Activated CD8-positive, alpha-beta T cell treated with anti-CD3 and anti-CD28 coated beads for 36 hours (primary cell): ENCODE results near the gene CACNG4. TPM values are rescaled to one million over a fixed set of nuclear protein-coding genes. Genes with fewer than 3 reads are reported as not detected.

Experiments used
- ATAC-seq: fragments of 200-7000 bp; cut with Tn5 transposase; one replicate; pipeline ENCODE4 v1.10.0; 2021; ENCODE audit warnings: mild to moderate bottlenecking, moderate library complexity
- CTCF ChIA-PET: fragments of 350-600 bp; sonication (Branson Sonifier 250); formaldehyde crosslinking; loops from one replicate; lab custom pipeline; 2021; ENCODE audit warnings: antibody characterized with exemption; lab: Charles Lee
- POLR2A ChIA-PET: fragments of 350-600 bp; sonication (Branson Sonifier 250); formaldehyde crosslinking; loops from one replicate; lab custom pipeline; 2021; ENCODE audit warnings: antibody characterized with exemption; lab: Charles Lee
- DNase-seq: peaks from one replicate; pipeline ENCODE4 v3.0.0-alpha.2; 2020
- H3K27ac Mint-ChIP-seq: one replicate; pipeline ENCODE4 v1.8.0; 2021; ENCODE audit warnings: mild to moderate bottlenecking, mixed read lengths
- H3K27me3 Mint-ChIP-seq: one replicate; pipeline ENCODE4 v1.8.0; 2021; ENCODE audit warnings: mixed read lengths
- H3K36me3 Mint-ChIP-seq: one replicate; pipeline ENCODE4 v1.8.0; 2021; ENCODE audit warnings: low read depth, mixed read lengths
- H3K4me1 Mint-ChIP-seq: one replicate; pipeline ENCODE4 v1.8.0; 2021; ENCODE audit warnings: low read depth, mixed read lengths
- H3K4me3 Mint-ChIP-seq: one replicate; pipeline ENCODE4 v1.8.0; 2021; ENCODE audit warnings: mild to moderate bottlenecking, moderate library complexity, mixed read lengths
- H3K9me3 Mint-ChIP-seq: one replicate; pipeline ENCODE4 v1.8.0; 2021; ENCODE audit warnings: mixed read lengths
- intact Hi-C: fragments of 100-400 bp; cut with micrococcal nuclease; formaldehyde crosslinking; loops from one replicate; pipeline ENCODE4 v1.10.0; 2022
- total RNA-seq, 2 experiments: library from RNA; stranded (reverse); gene quantifications; one replicate each; pipeline ENCODE4 v1.2.3, GENCODE V29; 2021
- TF ChIP-seq, protein P1 (sequence below): fragments of 200-600 bp; IDR thresholded peaks from one replicate; pipeline ENCODE4 v1.8.0; 2022; ENCODE audit warnings: antibody characterized with exemption, mild to moderate bottlenecking

Gene CACNG4
- total RNA-seq, 2 experiments from 2014 or later = not detected

DNA sequence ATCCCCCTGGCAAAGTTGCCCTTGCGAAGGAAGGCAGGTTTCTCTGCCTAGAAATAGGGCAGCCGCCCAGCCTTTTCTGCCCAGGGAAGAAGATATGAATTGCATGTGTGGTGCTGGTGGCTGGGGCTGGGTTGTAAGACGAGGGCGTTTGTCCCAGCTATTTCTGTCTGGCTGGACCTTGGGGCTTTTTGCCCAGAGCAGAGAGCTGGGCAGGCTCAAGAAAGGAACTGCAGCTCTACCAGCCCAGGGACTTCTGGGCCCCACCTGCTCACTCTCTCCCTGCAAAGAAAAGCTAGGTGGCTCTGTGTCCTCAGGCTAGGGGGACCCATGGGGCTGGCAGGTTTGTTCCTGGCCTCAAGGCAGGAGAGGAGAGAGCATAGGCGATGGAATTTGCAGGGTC lies 80.4 kb downstream of the CACNG4 start:
- H3K9me3 Mint-ChIP-seq = peaks cover 12% of the 10 kb centered on the region
- H3K27ac Mint-ChIP-seq = no peak overlapping the region
- H3K4me3 Mint-ChIP-seq = no peak overlapping the region
- POLR2A ChIA-PET = no interaction called here
- TF ChIP-seq, protein P1, sequence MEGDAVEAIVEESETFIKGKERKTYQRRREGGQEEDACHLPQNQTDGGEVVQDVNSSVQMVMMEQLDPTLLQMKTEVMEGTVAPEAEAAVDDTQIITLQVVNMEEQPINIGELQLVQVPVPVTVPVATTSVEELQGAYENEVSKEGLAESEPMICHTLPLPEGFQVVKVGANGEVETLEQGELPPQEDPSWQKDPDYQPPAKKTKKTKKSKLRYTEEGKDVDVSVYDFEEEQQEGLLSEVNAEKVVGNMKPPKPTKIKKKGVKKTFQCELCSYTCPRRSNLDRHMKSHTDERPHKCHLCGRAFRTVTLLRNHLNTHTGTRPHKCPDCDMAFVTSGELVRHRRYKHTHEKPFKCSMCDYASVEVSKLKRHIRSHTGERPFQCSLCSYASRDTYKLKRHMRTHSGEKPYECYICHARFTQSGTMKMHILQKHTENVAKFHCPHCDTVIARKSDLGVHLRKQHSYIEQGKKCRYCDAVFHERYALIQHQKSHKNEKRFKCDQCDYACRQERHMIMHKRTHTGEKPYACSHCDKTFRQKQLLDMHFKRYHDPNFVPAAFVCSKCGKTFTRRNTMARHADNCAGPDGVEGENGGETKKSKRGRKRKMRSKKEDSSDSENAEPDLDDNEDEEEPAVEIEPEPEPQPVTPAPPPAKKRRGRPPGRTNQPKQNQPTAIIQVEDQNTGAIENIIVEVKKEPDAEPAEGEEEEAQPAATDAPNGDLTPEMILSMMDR = no peak
- H3K36me3 Mint-ChIP-seq = peaks cover 7% of the 10 kb centered on the region
- ATAC-seq = no peak
- peaks cover 2% of the 10 kb centered on the region for H3K27me3 Mint-ChIP-seq
- no peaks in the 10 kb centered on the region for H3K4me1 Mint-ChIP-seq
- DNase-seq = no peak
- intact Hi-C loops = no loop called here
- CTCF ChIA-PET = no interaction called here

DNA sequence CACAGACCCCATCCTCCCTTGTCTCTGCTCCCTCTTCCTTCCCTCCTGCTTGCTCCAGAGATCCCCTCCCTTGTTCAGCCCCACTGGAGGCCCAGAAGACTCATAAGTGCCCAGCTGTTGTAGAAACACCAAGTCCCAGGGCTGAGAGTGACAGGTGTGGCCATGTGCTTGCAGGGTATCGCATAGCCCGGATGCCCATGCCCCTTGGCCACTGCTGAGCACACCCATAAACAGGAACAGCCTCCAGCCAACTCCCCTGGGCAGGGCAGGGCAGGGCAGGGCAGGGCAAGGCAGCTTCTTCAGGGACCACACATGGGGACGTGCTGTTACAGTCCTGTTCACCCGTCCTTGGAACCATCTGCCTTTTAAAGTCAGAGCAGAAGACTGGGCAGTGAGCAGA lies 81.9 kb downstream of the CACNG4 start:
- Mint-ChIP-seq H3K4me1 (no peaks in the 10 kb centered on the region), H3K27ac (no peak overlapping the region), H3K4me3 (no peak overlapping the region), H3K9me3 (peaks cover 12% of the 10 kb centered on the region), H3K27me3 (peaks cover 2% of the 10 kb centered on the region), H3K36me3 (peaks cover 7% of the 10 kb centered on the region)
- TF ChIP-seq, protein P1 = no peak
- CTCF ChIA-PET = no interaction called here
- ATAC-seq (no peak), DNase-seq (no peak)
- intact Hi-C loops = no loop called here
- POLR2A ChIA-PET = no interaction called here

DNA sequence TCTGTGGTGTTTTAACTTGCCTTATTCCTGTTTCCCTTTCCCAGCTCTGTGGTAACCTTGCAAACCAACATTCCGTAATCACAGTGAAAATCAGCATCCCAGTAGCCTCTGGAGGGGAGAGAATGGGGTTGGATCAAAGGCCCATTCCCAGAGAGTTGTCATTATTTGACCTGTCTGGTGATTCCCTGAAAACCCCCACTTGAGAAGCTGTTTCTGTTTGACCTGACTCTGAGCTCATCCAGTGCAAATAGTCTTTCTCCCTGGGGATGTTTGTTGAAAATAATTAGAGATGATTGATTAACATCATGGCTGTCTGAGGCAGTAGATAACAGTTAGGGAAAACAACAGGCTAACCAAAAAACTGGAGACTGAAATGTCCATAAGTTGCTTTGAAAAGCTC lies 82.9 kb downstream of the CACNG4 start:
- ATAC-seq = no peak
- Mint-ChIP-seq H3K4me3 (no peak overlapping the region), H3K27ac (no peak overlapping the region), H3K4me1 (no peaks in the 10 kb centered on the region), H3K36me3 (peaks cover 7% of the 10 kb centered on the region), H3K27me3 (peaks cover 2% of the 10 kb centered on the region), H3K9me3 (peaks cover 12% of the 10 kb centered on the region)
- TF ChIP-seq, protein P1 = no peak
- intact Hi-C loops = no loop called here
- CTCF ChIA-PET = no interaction called here
- no peak for DNase-seq
- POLR2A ChIA-PET = no interaction called here

DNA sequence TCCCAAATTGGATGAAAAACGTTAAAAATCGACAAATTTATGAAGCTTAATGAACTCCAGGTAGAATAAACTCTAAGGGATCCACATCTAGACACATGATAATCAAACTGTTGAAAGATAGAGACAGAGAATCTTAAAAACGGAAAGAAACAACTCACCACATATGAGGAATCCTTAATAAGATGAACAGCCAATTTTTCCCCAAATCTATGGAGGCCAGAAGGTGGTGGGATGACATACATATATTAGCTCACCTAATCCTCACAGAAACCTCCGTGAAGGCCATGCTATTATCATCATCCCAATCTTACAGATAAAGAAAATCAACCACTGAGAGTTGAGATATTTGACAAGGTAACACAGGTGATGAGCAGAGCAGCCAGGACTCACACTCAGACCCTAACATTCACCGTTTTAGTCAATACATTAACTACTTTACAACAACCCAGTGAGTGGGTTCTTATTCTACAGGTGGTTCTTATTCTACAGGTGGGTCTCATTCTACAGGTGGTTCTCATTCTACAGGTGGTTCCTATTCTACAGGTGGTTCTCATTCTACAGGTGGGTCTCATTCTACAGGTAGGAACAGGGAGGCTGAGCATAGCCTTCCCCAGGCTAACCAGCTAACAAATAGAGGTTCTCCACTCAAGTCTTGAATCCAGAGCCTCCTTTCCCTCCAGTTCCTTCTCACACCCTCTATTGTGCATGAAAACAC lies 84.7 kb downstream of the CACNG4 start:
- no peaks in the 10 kb centered on the region for H3K27me3 Mint-ChIP-seq
- H3K27ac Mint-ChIP-seq = no peak overlapping the region
- ChIA-PET CTCF (no interaction called here), POLR2A (no interaction called here)
- intact Hi-C loops = no loop called here
- no peak overlapping the region for H3K4me3 Mint-ChIP-seq
- ATAC-seq = no peak
- no peaks in the 10 kb centered on the region for H3K4me1 Mint-ChIP-seq
- no peak for DNase-seq
- TF ChIP-seq, protein P1 = no peak
- H3K36me3 Mint-ChIP-seq = peaks cover 7% of the 10 kb centered on the region
- H3K9me3 Mint-ChIP-seq = peaks cover 12% of the 10 kb centered on the region

DNA sequence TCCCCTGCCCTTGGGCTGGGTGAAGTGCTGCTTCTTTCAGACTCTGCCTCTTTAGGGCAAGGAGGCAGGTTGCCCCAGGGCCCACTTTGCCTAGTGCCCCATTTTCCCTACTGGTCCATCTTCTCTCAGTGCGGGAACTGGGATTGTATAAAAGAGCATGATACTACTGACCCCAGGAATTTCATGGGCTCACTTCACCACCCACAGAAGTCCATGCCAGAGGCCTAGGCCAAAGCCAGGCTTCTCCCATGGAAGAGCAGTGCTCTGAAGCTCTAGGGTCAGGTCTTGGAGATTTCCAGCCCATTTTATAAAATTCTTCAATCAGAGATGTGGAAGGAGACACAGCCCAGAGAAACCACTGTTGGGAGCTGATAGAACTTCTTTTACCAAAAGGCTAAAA lies 85.6 kb downstream of the CACNG4 start:
- Mint-ChIP-seq H3K27me3 (no peaks in the 10 kb centered on the region), H3K36me3 (peaks cover 7% of the 10 kb centered on the region), H3K27ac (no peak overlapping the region), H3K9me3 (peaks cover 12% of the 10 kb centered on the region), H3K4me3 (no peak overlapping the region), H3K4me1 (no peaks in the 10 kb centered on the region)
- TF ChIP-seq, protein P1 = no peak
- DNase-seq = no peak
- ChIA-PET POLR2A (no interaction called here), CTCF (interaction anchor here (0.8 kb wide), 1 partner anchor 10 kb away, joined by 3 read pairs; no protein-coding TSS in a partner anchor)
- ATAC-seq = no peak
- intact Hi-C loops = no loop called here
